Heart right ventricle (tissue), 16 donors: Measurements from ENCODE around the gene RIMBP2. TPM values are rescaled to one million over a fixed set of nuclear protein-coding genes. Genes with fewer than 3 reads are reported as not detected.

Experiments
- ATAC-seq, 8 donors: fragments of 200-7000 bp; cut with Tn5 transposase; one replicate each; pipeline ENCODE4 v1.9.1; 2020; ENCODE audit warnings: mild to moderate bottlenecking in 8 of 8, moderate library complexity in 8 of 8, moderate number of reproducible peaks in 1 of 8
- DNase-seq, 2 donors: peaks; one replicate each; pipeline ENCODE4 v3.0.0-alpha.2; 2020
- H3K27ac ChIP-seq, 10 donors: fragments of 200-600 bp; sonication (generic) in 2 of 10; one replicate each; pipeline versions ENCODE4 v1.5.0 to v1.8.0; 2020 to 2022; ENCODE audit warnings: mild to moderate bottlenecking in 3 of 10
- H3K27me3 ChIP-seq, 7 donors: fragments of 200-600 bp; one replicate each; pipeline ENCODE4 v1.8.0; 2021 to 2022; ENCODE audit warnings: mild to moderate bottlenecking in 2 of 7
- H3K36me3 ChIP-seq, 9 donors: fragments of 200-600 bp; sonication (generic) in 1 of 9; one replicate each; pipeline versions ENCODE4 v1.5.0 to v1.8.0; 2020 to 2022; ENCODE audit warnings: mild to moderate bottlenecking in 2 of 9
- H3K4me1 ChIP-seq, 9 donors: fragments of 200-600 bp; sonication (generic) in 1 of 9; one replicate each; pipeline versions ENCODE4 v1.5.0 to v1.8.0; 2020 to 2022; ENCODE audit warnings: mild to moderate bottlenecking in 4 of 9
- H3K4me3 ChIP-seq, 10 donors: fragments of 200-600 bp; sonication (generic) in 2 of 10; one replicate each; pipeline versions ENCODE4 v1.5.0 to v1.8.0; 2020 to 2022; ENCODE audit warnings: mild to moderate bottlenecking in 7 of 10, moderate library complexity in 2 of 10
- H3K9me3 ChIP-seq, 11 donors: fragments of 200-600 bp in 10 of 11; sonication (generic) in 2 of 11; one replicate each; pipeline versions ENCODE4 v1.5.0 to v1.8.0; 2013 to 2022; ENCODE audit warnings: mild to moderate bottlenecking in 2 of 11, control low read depth in 1 of 11, moderate library complexity in 1 of 11
- WGBS, 2 donors: extraction: QIAGEN DNeasy Blood & Tissue Kit; methylation state at CpG; one replicate each; pipeline ENCODE4 v1.1.7; 2013; ENCODE audit warnings: inconsistent platforms in 1 of 2; 5-methylcytosine and 5-hydroxymethylcytosine counted together
- intact Hi-C, 10 donors: fragments of 100-400 bp; cut with DNase I; formaldehyde crosslinking; loops; one replicate each; pipeline versions ENCODE4 v1.11.1 to v1.14.2; 2022
- polyA plus RNA-seq, 2 donors: library from polyadenylated mRNA; stranded (reverse); fragments of 200-250 nt; gene quantifications; one replicate each; pipeline ENCODE4 v1.2.3, GENCODE V29; 2013
- total RNA-seq, 10 donors: library from RNA; stranded (reverse); fragmentation: NEBNext Ultra II Directional in 3 of 10; extraction: Animal tissue kit (Norgen Biotek cat#: 25700) in 3 of 10; gene quantifications; one replicate each; pipeline versions ENCODE4 v1.2.1 to v1.2.4, GENCODE V29; 2021 to 2023
- TF ChIP-seq, protein P1 (sequence below), 9 donors: fragments of 200-600 bp; sonication (generic) in 2 of 9; IDR thresholded peaks; one replicate each; pipeline versions ENCODE4 v1.5.0 to v1.8.0; 2021 to 2022; ENCODE audit warnings: antibody characterized with exemption in 9 of 9, mild to moderate bottlenecking in 5 of 9, moderate library complexity in 1 of 9
- donor health status: Arrhythmogenic right ventricular cardiomyopathy.
- donor health status: ischemic (EF 13 %, LVEDD 7.1; RV severe dilation, severe dysfunction).
- donor health status: healthy with polysubstance abuse.
- donor health status: DM: no; HTN: yes; CAD: no.
- donor health status: DM: no; HTN: no; CAD: no.
- donor health status: ischemic (EF 25% LVEDD 6.9; RV normal size, moderate dysfunction).
- donor health status: ischemic (EF 25% LVEDD 5.7; RV mildly dilated, moderate dysfunction).
- donor health status: healthy.
- donor health status: DM: yes; HTN: yes; CAD: no.
- donor health status: Ischemic cardiomyopathy.
- donor health status: ischemic (EF 35%, LVEDD 5.7; RV mildly dilated, moderate dysfunction).
- donor health status: nonischemic (EF 11% LVEDD 7.7; RV severe dilation, severe dysfunction).
- donor health status: DM: yes; HTN: yes; CAD: no.
- donor health status: PGD.
- donor health status: ischemic (EF 29% LVEDD 5.4; RV normal size, mild dysfunction).
- donor health status: nonischemic (EF 23%, LVEDD 6.1; RV moderate dilation, normal function).

RIMBP2 gene
- total and polyA plus RNA-seq, 12 donors, result 0.01 to 0.17 (median 0.05) TPM; not detected in 9

DNA sequence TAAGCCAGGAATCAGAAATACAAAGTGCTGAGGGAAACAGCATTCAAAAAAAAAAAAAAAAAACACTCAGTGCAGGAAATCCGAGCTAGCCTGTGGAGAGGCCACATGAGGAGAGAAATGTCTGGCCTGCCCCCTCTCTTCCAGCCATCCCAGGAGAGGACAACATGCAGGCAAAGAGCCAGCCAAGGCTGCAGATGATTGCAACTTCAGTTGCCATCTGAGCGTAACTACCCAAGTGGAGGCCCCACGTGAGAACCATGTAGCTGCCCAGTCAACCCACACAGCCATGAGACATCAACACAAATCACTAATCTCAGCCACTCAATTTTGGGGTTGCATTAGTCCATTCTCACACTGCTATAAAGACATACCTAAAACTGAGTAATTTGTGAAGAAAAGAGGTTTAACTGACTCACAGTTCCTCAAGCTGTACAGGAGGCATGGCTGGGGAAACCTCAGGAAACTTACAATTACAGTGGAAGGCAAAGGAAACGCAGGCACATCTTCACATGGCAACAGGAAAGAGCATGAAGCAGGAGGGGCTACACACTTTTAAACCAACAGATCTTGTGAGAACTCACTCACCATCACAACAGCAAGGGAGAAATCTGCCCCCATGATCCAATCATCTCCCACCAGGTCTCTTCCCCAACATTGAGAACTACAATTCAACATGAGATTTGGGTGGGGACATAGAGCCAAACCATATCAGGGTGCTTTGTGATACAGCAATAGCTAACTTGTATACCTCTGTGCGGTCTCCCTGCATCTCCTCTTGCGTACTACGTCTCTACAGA lies 217.3 kb downstream of the RIMBP2 start:
- ATAC-seq (no peak), DNase-seq (no peak)
- H3K4me1 ChIP-seq, result no peaks in the 10 kb centered on the region
- H3K36me3 ChIP-seq, result no peaks in the 10 kb centered on the region
- no peak overlapping the region for H3K27ac ChIP-seq
- 72 to 76% methylated on average over 7 of the region's 7 CpGs for WGBS, 2 donors
- intact Hi-C loops, result no loop called here
- H3K9me3 ChIP-seq, result no peaks in the 10 kb centered on the region
- peaks cover 0 to 12% (median 0%) of the 10 kb centered on the region in 7 donors for H3K27me3 ChIP-seq
- H3K4me3 ChIP-seq, result no peak overlapping the region
- TF ChIP-seq, protein P1, sequence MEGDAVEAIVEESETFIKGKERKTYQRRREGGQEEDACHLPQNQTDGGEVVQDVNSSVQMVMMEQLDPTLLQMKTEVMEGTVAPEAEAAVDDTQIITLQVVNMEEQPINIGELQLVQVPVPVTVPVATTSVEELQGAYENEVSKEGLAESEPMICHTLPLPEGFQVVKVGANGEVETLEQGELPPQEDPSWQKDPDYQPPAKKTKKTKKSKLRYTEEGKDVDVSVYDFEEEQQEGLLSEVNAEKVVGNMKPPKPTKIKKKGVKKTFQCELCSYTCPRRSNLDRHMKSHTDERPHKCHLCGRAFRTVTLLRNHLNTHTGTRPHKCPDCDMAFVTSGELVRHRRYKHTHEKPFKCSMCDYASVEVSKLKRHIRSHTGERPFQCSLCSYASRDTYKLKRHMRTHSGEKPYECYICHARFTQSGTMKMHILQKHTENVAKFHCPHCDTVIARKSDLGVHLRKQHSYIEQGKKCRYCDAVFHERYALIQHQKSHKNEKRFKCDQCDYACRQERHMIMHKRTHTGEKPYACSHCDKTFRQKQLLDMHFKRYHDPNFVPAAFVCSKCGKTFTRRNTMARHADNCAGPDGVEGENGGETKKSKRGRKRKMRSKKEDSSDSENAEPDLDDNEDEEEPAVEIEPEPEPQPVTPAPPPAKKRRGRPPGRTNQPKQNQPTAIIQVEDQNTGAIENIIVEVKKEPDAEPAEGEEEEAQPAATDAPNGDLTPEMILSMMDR (IDR thresholded peaks at IDR 0.05), result no peak

DNA sequence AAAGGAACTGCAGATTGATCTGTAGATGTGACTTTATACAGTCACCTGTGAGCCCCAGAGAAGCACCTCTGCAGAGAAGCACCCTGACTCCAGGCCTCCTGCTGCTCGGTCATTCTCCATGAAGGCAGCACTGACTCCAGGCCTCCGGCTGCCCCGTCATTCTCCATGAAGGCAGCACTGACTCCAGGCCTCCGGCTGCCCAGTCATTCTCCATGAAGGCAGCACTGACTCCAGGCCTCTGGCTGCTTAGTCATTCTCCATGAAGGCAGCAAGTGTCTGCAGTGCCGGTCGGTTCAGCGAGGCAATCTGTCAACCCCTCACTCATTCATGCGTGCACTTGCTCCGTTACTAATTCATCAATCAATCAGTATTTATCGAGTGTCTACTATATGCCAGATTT lies 218.1 kb downstream of the RIMBP2 start:
- Histone ChIP-seq H3K4me1 (no peaks in the 10 kb centered on the region), H3K36me3 (no peaks in the 10 kb centered on the region), H3K9me3 (no peaks in the 10 kb centered on the region), H3K4me3 (no peak overlapping the region), H3K27ac (no peak overlapping the region), H3K27me3 (peaks cover 0 to 9% (median 0%) of the 10 kb centered on the region in 7 donors)
- DNase-seq (no peak), ATAC-seq (no peak)
- TF ChIP-seq, protein P1 (IDR thresholded peaks at IDR 0.05), result no peak
- 80 to 83% methylated on average over 10 of the region's 10 CpGs for WGBS, 2 donors
- intact Hi-C loops, result no loop called here

DNA sequence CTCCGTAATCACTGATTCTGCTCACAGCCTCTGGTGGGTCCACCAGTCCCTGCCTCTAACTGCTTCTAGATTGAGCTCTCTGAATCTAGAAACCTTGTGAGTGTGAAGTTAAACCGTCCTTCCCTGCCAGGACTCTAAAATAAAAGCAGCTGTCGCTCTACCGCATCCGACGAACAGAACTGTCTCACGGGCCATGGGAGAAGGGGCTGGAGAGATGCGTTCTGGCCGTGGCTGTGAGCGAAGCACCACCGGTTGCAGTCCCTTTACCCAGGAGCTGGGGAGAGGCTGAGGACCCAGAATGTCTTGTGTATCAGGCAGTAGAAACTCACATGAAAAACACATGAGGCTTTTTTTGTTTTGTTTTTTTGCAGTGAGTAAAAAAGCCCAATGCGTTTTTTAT lies 218.8 kb downstream of the RIMBP2 start:
- no peaks in the 10 kb centered on the region for H3K4me1 ChIP-seq
- DNase-seq (no peak), ATAC-seq (no peak)
- no peaks in the 10 kb centered on the region for H3K36me3 ChIP-seq
- 80 to 84% methylated on average over 12 of the region's 12 CpGs for WGBS, 2 donors
- peaks cover 0 to 5% (median 0%) of the 10 kb centered on the region in 7 donors for H3K27me3 ChIP-seq
- H3K9me3 ChIP-seq, result no peaks in the 10 kb centered on the region
- intact Hi-C loops, result no loop called here
- no peak overlapping the region for H3K27ac ChIP-seq
- TF ChIP-seq, protein P1 (IDR thresholded peaks at IDR 0.05), result no peak
- no peak overlapping the region for H3K4me3 ChIP-seq

DNA sequence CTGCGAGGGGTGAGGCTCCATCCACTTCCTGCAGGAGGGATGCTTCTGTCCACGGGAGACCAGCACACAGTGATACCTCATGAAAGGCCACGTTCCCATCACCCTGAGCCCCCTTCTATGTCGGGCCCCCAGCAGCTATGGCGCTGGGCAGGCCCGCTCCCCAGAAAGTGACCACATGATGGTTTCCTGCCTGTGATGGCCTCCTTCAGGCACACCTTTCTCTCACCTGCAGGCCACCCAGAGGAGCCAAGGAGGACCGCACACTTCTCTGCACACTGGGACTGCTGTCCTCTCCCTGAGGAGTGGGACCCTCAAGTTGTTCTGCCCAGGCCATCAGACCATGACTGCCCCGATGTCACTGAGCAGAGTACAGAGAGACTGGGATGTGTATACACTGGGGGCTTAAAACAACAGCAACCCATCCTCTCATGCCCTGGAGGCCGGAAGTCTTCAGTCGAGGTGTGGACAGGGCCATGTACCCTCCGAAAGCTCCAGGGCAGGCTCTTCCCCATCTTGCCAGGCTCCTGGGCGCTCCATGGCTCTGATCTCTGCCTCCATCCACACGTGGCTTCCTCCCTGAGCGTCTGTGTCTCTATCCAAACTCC lies 219.5 kb downstream of the RIMBP2 start:
- Histone ChIP-seq H3K36me3 (no peaks in the 10 kb centered on the region), H3K4me3 (no peak overlapping the region), H3K4me1 (peaks cover 0 to 7% (median 0%) of the 10 kb centered on the region in 9 donors), H3K27ac (no peak overlapping the region), H3K9me3 (no peaks in the 10 kb centered on the region), H3K27me3 (peaks cover 0 to 4% (median 0%) of the 10 kb centered on the region in 7 donors)
- TF ChIP-seq, protein P1 (IDR thresholded peaks at IDR 0.05), result no peak
- ATAC-seq (no peak), DNase-seq (no peak)
- 75 to 78% methylated on average over 14 of the region's 14 CpGs for WGBS, 2 donors
- intact Hi-C loops, result no loop called here
